GM23248 (cell line): ENCODE data around the gene HMGXB3. TPM values are rescaled to one million over a fixed set of nuclear protein-coding genes. Genes with fewer than 3 reads are reported as not detected.

ENCODE experiments used
- DNase-seq: peaks from one replicate; pipeline ENCODE4 v3.0.0-alpha.2; 2015
- H2AFZ ChIP-seq: fragments of 200-600 bp; sonication (generic); 2 replicates; pipeline ENCODE4 v1.6.1; 2016; ENCODE audit warnings: antibody characterized with exemption
- H3F3A ChIP-seq: fragments of 200-600 bp; sonication (generic); 2 replicates; pipeline ENCODE4 v1.6.1; 2016; ENCODE audit warnings: mild to moderate bottlenecking, antibody characterized with exemption, mixed run types; ENCODE audit not compliant: insufficient read depth
- H3K27ac ChIP-seq: fragments of 200-600 bp; sonication (generic); 2 replicates; pipeline ENCODE4 v1.5.1; 2016; ENCODE audit warnings: mild to moderate bottlenecking
- H3K27me3 ChIP-seq: fragments of 200-600 bp; sonication (generic); replicated peaks from 2 replicates; pipeline ENCODE4 v1.6.1; 2016; ENCODE audit warnings: mild to moderate bottlenecking; ENCODE audit not compliant: insufficient read depth
- H3K36me3 ChIP-seq: fragments of 200-600 bp; sonication (generic); 2 replicates; pipeline ENCODE4 v1.6.1; 2016; ENCODE audit warnings: low read depth, mild to moderate bottlenecking
- H3K4me1 ChIP-seq: fragments of 200-600 bp; sonication (generic); 2 replicates; pipeline ENCODE4 v1.6.1; 2016; ENCODE audit warnings: mild to moderate bottlenecking; ENCODE audit not compliant: insufficient read depth
- H3K4me2 ChIP-seq: fragments of 200-600 bp; sonication (generic); one replicate; pipeline ENCODE4 v1.6.1; 2016; ENCODE audit warnings: mild to moderate bottlenecking; ENCODE audit not compliant: unreplicated experiment
- H3K4me3 ChIP-seq: fragments of 200-600 bp; sonication (generic); 2 replicates; pipeline ENCODE4 v1.5.1; 2016; ENCODE audit warnings: mild to moderate bottlenecking
- H3K79me2 ChIP-seq: fragments of 200-600 bp; sonication (generic); 2 replicates; pipeline ENCODE4 v1.6.1; 2016; ENCODE audit warnings: mild to moderate bottlenecking; ENCODE audit not compliant: insufficient read depth
- H3K9ac ChIP-seq: fragments of 200-600 bp; sonication (generic); 2 replicates; pipeline ENCODE4 v1.6.1; 2016; ENCODE audit warnings: mild to moderate bottlenecking
- H3K9me2 ChIP-seq: fragments of 200-600 bp; sonication (generic); 2 replicates; pipeline ENCODE4 v1.6.1; 2016; ENCODE audit warnings: mixed run types, mild to moderate bottlenecking, moderate library complexity; ENCODE audit not compliant: insufficient read depth
- H3K9me3 ChIP-seq: fragments of 200-600 bp; sonication (generic); one replicate; pipeline ENCODE4 v1.6.1; 2017; ENCODE audit warnings: low read depth
- H4K20me1 ChIP-seq: fragments of 200-600 bp; sonication (generic); 2 replicates; pipeline ENCODE4 v1.6.0; 2016; ENCODE audit not compliant: insufficient read depth
- EZH2 ChIP-seq: fragments of 200-600 bp; sonication (generic); IDR thresholded peaks from 2 replicates; pipeline ENCODE4 v1.6.1; 2018; ENCODE audit warnings: antibody characterized with exemption, mild to moderate bottlenecking; ENCODE audit not compliant: insufficient read depth, poor library complexity, severe bottlenecking
- EZH2phosphoT487 ChIP-seq: fragments of 200-600 bp; sonication (generic); IDR thresholded peaks from 2 replicates; pipeline ENCODE4 v1.6.1; 2018; ENCODE audit warnings: antibody characterized with exemption, moderate library complexity, mild to moderate bottlenecking, low read depth; ENCODE audit not compliant: insufficient read depth
- WGBS, 2 experiments: methylation state at CpG; one replicate each; pipeline ENCODE4 v1.1.6; 2015 to 2017; ENCODE audit warnings: low lambda C conversion rate in 2 of 2, low coverage in 1 of 2; ENCODE audit errors: missing lambda C conversion rate in 2 of 2; 5-methylcytosine and 5-hydroxymethylcytosine counted together
- in situ Hi-C: fragments of 300-500 bp; cut with MboI; formaldehyde crosslinking; loops from 2 replicates; pipeline ENCODE4 v1.15.0; 2020
- polyA plus RNA-seq: library from polyadenylated mRNA; unstranded; fragments of >200 nt; fragmentation: Nextera tagmentation; extraction: Ambion mirVana; gene quantifications from 2 replicates; pipeline ENCODE4 v1.2.1, GENCODE V29; 2016
- total RNA-seq: library from RNA; depleted of rRNA; stranded (reverse); fragments of >200 nt; shearing (Covaris generic); gene quantifications from 2 replicates; pipeline ENCODE4 v1.2.3, GENCODE V29; 2014

Gene HMGXB3
- total and polyA plus RNA-seq, 2 experiments from 2014 or later: 13.6 to 46.5 TPM

DNA sequence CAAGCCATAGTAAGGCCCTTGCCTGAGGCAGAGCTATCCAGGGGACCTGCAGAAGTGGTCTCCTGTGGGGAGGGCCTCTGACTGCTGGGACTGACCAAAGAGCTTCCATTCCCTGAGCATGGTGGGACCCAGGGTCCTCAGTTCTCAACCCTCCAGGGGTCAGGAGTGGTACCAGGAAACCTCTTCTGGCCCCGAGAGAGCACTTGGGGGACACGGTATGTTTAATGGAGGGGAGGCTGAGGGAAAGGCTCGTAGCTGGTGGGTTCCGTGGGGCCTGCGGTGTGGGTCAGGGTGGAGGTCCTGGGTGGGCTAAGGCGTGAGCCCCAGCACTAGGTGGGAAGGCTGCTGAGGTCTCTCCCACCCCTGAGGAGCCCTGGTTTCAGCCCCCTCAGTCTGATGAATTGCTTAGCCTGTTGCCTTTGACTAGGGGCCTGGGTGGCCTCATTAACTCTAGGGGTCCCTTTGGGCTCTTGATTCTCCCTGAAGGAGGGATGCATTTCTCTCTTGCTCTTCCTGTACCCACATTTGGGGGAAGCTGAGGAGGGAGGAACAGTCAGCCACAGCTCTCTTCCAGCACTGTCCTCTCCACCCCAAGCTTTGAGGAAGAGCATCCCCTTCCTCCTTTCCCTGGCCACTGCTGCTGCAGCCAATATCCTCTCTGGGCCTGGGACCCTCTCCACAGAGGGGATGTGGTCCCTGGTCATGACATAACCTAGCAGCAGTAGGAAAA, 51.9 kb downstream of the HMGXB3 start:
- Histone ChIP-seq H3K27ac (peak overlapping the region; percentile 72), H3K9me2 (no peaks in the 10 kb centered on the region), H2AFZ (no peak overlapping the region), H3F3A (peaks cover 33% of the 10 kb centered on the region), H3K9me3 (no peaks in the 10 kb centered on the region), H3K9ac (peak overlapping the region; percentile 55), H3K79me2 (0 out of 2 replicates have a peak, but pooled peaks cover 2% of the 10 kb centered on the region), H3K36me3 (peaks cover 45% of the 10 kb centered on the region), H3K27me3 (no peaks in the 10 kb centered on the region), H3K4me2 (peak overlapping the region; percentile 66), H3K4me3 (no peak overlapping the region), H4K20me1 (no peaks in the 10 kb centered on the region), H3K4me1 (peaks cover 27% of the 10 kb centered on the region)
- 87 to 93% methylated on average over 6 of the region's 6 CpGs for WGBS, 2 experiments
- TF ChIP-seq EZH2 (no peak), EZH2phosphoT487 (no peak)
- in situ Hi-C loops: no loop called here
- no peak for DNase-seq

DNA sequence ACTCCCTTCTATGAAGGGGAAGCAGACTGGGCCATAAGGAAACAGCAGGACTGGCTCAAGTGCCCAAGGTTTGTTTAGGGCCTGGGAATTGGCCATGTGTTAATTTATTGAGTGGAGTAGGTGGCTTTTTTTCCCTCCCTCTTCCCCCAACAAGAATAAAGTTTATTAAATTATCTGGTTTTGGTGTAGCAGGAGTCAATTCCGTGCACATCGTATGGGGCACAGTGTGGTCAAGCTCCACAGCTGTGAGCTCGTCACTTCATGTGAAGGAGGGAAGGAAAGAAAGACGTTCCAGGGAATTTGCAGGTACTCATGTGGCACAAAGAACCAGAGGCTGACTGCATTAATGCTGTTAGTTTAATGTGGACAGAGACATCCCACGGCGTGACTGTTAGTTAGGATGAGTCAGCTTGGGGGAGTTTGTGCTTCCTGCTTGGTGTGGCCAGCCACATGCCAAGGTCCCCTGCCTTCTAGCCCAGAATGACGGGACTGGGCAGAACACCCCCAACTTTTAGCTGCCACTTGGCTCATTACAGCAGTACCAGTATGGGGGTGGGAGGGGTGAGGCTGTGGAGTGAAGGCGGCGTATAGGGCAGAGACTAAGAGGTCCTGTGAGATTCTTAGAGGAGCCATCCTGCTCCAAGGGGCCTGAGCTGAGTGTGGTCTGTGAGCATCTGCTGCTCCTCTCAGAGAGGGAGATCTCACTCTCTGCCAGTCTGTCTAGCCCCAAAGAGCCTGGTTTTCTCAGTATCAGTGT, 52.6 kb downstream of the HMGXB3 start:
- Histone ChIP-seq H2AFZ (no peak overlapping the region), H3F3A (peaks cover 36% of the 10 kb centered on the region), H3K9me3 (no peaks in the 10 kb centered on the region), H3K9me2 (no peaks in the 10 kb centered on the region), H3K4me1 (peaks cover 31% of the 10 kb centered on the region), H4K20me1 (no peaks in the 10 kb centered on the region), H3K79me2 (no peaks in the 10 kb centered on the region), H3K27ac (peak overlapping the region; percentile 72), H3K4me2 (peak overlapping the region; percentile 66), H3K9ac (peak overlapping the region; percentile 55), H3K27me3 (no peaks in the 10 kb centered on the region), H3K36me3 (peaks cover 38% of the 10 kb centered on the region), H3K4me3 (no peak overlapping the region)
- peak; percentile 93 for DNase-seq
- no peak for TF ChIP-seq EZH2
- TF ChIP-seq EZH2phosphoT487: no peak
- 37 to 50% methylated on average over 9 of the region's 9 CpGs for WGBS, 2 experiments
- in situ Hi-C loops: no loop called here

DNA sequence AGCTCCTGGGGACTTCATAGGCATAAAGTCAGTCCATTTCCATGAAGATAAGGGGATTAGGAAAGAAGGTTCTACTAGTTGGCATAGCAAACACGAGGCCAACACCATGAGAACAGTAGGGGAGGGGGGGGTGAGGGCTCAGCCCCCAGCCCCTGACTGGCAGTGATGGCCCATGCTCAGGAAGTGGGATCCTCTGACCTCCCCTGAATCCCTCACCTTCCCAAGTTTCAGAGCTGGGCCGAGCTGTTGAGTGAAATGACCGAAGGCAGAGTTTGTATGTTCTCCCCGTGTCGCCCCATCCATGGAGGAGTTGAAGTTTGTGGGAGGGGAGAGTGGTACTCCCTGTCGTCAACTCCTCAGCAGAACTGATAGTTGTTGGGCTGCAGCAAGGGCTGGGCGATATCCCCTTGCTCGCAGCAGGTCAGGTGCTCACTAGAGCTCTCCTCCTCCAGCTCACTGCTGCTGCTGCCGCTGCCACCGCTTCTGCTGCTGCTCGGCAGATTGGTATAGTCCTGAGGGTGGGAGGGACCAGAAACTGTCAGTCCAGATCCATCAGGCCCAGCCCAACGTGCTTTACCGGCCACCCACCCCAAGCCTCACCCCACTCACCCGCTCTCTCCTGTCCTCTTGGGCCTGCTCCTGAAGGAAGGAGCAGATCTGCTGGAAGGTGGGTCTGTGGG, 53.3 kb downstream of the HMGXB3 start:
- Histone ChIP-seq H2AFZ (no peak overlapping the region), H3F3A (peaks cover 36% of the 10 kb centered on the region), H3K9ac (peak overlapping the region; percentile 32), H3K4me3 (no peak overlapping the region), H3K36me3 (peaks cover 35% of the 10 kb centered on the region), H3K79me2 (no peaks in the 10 kb centered on the region), H3K9me3 (no peaks in the 10 kb centered on the region), H3K27me3 (no peaks in the 10 kb centered on the region), H3K27ac (peak overlapping the region; percentile 72), H3K9me2 (no peaks in the 10 kb centered on the region), H4K20me1 (no peaks in the 10 kb centered on the region), H3K4me2 (no peak overlapping the region), H3K4me1 (peaks cover 38% of the 10 kb centered on the region)
- 88 to 92% methylated on average over 14 of the region's 14 CpGs for WGBS, 2 experiments
- DNase-seq: no peak
- in situ Hi-C loops: no loop called here
- TF ChIP-seq EZH2phosphoT487 (no peak), EZH2 (no peak)

DNA sequence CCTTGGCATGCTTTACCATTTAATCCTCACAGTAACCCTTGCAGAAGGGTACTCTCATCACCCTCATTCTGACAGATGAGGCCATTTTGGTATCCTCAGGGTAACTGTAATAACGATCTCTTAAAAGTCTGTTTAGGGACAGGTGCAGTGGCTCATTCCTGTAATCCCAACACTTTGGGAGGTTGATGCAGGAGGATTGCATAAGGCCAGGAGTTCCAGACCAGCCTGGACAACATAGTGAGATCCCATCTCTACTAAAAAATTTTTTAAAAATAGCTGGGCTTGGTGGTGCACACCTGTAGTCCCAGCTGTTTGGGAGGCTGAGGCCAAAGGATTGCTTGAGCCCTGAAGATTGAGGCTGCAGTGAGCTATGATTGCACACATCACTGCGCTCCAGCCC, 54.0 kb downstream of the HMGXB3 start:
- in situ Hi-C loops: no loop called here
- H3K27me3 ChIP-seq: no peaks in the 10 kb centered on the region

More for the DNA sequence above, 54.0 kb downstream of the HMGXB3 start:
- WGBS, 2 experiments: 76 to 93% methylated on average over 2 of the region's 2 CpGs
- no peak overlapping the region for H3K4me3 ChIP-seq
- H4K20me1 ChIP-seq: no peaks in the 10 kb centered on the region
- H3K4me2 ChIP-seq: no peak overlapping the region
- no peaks in the 10 kb centered on the region for H3K79me2 ChIP-seq
- peaks cover 29% of the 10 kb centered on the region for H3F3A ChIP-seq
- TF ChIP-seq EZH2phosphoT487 (no peak), EZH2 (no peak)
- H2AFZ ChIP-seq: no peak overlapping the region
- no peak overlapping the region for H3K9ac ChIP-seq
- H3K36me3 ChIP-seq: peaks cover 32% of the 10 kb centered on the region
- no peak overlapping the region for H3K27ac ChIP-seq
- H3K4me1 ChIP-seq: peaks cover 41% of the 10 kb centered on the region
- no peaks in the 10 kb centered on the region for H3K9me3 ChIP-seq
- no peaks in the 10 kb centered on the region for H3K9me2 ChIP-seq
- no peak for DNase-seq
